Measurements from ENCODE around the gene ANKS1A. TPM values are rescaled to one million over a fixed set of nuclear protein-coding genes. Genes with fewer than 3 reads are reported as not detected.

Gene ANKS1A
- polyA plus RNA-seq, 2 of the 4 experiments (the other 2 are of a cell fraction), result 3.6 to 5.9 TPM

DNA sequence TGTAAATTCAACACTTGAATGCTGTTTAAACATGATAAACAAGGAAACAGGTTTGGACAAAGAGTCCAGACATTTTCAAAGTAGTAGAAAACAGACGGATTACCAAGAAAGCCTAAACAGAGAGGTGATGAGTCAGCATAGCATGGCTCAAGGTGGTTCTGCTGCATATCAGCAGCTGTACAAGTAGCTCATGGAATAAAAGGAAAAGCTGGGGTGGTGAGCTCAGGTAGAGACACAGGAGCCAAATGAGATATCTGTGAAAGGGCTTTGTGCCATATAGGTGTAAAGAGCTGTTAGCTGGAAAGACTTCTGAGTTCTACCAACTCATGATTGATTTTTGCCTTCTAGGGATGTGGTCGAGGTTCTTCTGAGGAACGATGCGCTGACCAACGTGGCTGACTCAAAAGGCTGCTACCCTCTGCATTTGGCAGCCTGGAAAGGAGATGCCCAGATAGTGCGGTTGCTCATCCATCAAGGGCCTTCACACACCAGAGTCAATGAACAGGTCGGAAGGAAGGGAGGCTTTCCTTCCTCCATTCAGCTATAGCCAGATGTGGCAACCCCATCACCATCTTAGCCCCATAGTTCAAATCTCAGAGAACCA is 80.7 kb downstream of the ANKS1A start:
- Histone ChIP-seq H3K4me2 (no peak overlapping the region), H3K4me3 (no peak overlapping the region), H3K27ac (no peak overlapping the region), H3K4me1 (no peaks in the 10 kb centered on the region), H3K9me3 (no peaks in the 10 kb centered on the region)
- ATAC-seq (no peak), DNase-seq (ENCODE audit: low read depth in 1 of 2, low spot score in 1 of 2) (no peak), FAIRE-seq (no peak)
- WGBS (ENCODE audit: missing lambda C conversion rate), result 95% methylated on average over 7 of the region's 7 CpGs
- CTCF ChIA-PET, result interaction anchor here (1.3 to 1.5 kb wide), 2 partner anchors 17 kb away, joined by 5 to 6 read pairs; no protein-coding TSS in a partner anchor
- TF ChIP-seq HOXB13 (CRISPR knock-in tag; IDR thresholded peaks at IDR 0.05; ENCODE audit: low read depth) (no peak), MAFK (IDR thresholded peaks at IDR 0.05; ENCODE audit: partially characterized antibody) (peak; percentile 65), PHF8 (IDR thresholded peaks at IDR 0.05; ENCODE audit: borderline replicate concordance, low read depth) (no peak)
- POLR2A ChIA-PET, result no interaction called here

DNA sequence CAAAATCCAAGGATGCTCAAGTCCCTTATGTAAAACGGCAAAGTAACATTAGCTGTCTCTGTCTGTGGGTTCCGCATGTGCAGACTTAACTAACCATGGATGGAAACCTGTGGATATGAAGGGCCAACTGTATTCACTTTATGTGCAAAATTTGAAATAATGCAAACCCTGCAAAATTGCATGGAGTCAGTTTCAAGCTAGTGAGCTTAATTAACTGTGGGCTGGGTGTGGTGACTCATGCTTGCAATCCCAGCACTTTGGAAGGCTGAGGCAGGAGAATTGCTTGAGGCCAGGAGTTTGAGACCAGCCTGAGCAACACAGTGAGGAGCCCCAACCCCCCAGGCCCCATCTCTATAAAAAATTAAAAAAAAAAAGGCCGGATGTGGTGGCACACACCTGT is 81.4 kb downstream of the ANKS1A start:
- 88% methylated on average over 3 of the region's 3 CpGs for WGBS (ENCODE audit: missing lambda C conversion rate)
- Histone ChIP-seq H3K4me2 (no peak overlapping the region), H3K4me1 (no peaks in the 10 kb centered on the region), H3K9me3 (no peaks in the 10 kb centered on the region), H3K27ac (no peak overlapping the region), H3K4me3 (no peak overlapping the region)
- no peak for TF ChIP-seq RFX5 (IDR thresholded peaks at IDR 0.05)
- TF ChIP-seq, protein P1, sequence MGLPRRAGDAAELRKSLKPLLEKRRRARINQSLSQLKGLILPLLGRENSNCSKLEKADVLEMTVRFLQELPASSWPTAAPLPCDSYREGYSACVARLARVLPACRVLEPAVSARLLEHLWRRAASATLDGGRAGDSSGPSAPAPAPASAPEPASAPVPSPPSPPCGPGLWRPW (IDR thresholded peaks at IDR 0.05), result no peak
- no peak for TF ChIP-seq SMC3 (IDR thresholded peaks at IDR 0.05)
- TF ChIP-seq, protein P2, sequence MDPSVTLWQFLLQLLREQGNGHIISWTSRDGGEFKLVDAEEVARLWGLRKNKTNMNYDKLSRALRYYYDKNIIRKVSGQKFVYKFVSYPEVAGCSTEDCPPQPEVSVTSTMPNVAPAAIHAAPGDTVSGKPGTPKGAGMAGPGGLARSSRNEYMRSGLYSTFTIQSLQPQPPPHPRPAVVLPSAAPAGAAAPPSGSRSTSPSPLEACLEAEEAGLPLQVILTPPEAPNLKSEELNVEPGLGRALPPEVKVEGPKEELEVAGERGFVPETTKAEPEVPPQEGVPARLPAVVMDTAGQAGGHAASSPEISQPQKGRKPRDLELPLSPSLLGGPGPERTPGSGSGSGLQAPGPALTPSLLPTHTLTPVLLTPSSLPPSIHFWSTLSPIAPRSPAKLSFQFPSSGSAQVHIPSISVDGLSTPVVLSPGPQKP (IDR thresholded peaks at IDR 0.05; ENCODE audit: low read depth, low read length), result no peak
- no peak for TF ChIP-seq KDM5A (IDR thresholded peaks at IDR 0.05)
- no peak for TF ChIP-seq ZNF302 (CRISPR knock-in tag; IDR thresholded peaks at IDR 0.05)
- TF ChIP-seq HOXA7 (CRISPR knock-in tag; IDR thresholded peaks at IDR 0.05), result no peak
- TF ChIP-seq, protein P3, sequence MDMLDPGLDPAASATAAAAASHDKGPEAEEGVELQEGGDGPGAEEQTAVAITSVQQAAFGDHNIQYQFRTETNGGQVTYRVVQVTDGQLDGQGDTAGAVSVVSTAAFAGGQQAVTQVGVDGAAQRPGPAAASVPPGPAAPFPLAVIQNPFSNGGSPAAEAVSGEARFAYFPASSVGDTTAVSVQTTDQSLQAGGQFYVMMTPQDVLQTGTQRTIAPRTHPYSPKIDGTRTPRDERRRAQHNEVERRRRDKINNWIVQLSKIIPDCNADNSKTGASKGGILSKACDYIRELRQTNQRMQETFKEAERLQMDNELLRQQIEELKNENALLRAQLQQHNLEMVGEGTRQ (IDR thresholded peaks at IDR 0.05), result no peak
- ChIA-PET CTCF (interaction anchor here (0.6 to 1.5 kb wide), 2 partner anchors 16 to 21 kb away, joined by 3 to 6 read pairs; no protein-coding TSS in a partner anchor), POLR2A (no interaction called here)
- DNase-seq (ENCODE audit: low read depth in 1 of 2, low spot score in 1 of 2), result no peak
- ATAC-seq, result no peak
- FAIRE-seq, result no peak

DNA sequence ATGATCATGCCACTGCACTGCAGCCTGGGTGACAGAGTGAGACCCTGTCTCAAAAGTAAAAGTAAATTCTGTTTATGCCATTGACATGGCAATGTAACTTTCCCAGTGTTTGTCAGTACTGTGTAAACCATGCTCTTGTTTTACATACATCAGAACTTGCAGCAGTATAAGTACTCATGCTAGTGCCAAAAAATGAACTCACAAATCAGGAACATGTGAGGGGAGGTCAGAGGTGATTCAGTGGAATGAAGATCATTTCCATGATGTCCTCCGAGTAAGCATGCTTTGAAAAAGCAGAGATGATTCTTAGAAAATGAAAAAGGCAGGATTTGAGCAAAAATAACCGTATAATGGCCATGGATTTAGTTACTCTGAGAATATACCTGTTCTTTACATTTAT is 81.9 kb downstream of the ANKS1A start:
- Histone ChIP-seq H3K4me2 (no peak overlapping the region), H3K4me1 (no peaks in the 10 kb centered on the region), H3K9me3 (no peaks in the 10 kb centered on the region), H3K4me3 (no peak overlapping the region), H3K27ac (no peak overlapping the region)
- no peak for TF ChIP-seq PHF8 (IDR thresholded peaks at IDR 0.05; ENCODE audit: borderline replicate concordance, low read depth)
- TF ChIP-seq EHF (CRISPR knock-in tag; IDR thresholded peaks at IDR 0.05), result no peak
- TF ChIP-seq ZFP36 (IDR thresholded peaks at IDR 0.05; ENCODE audit: borderline replicate concordance, partially characterized antibody), result no peak
- no peak for TF ChIP-seq HOXA7 (CRISPR knock-in tag; IDR thresholded peaks at IDR 0.05)
- no peak for TF ChIP-seq CHD4 (IDR thresholded peaks at IDR 0.05; ENCODE audit: borderline replicate concordance)
- TF ChIP-seq, protein P4, sequence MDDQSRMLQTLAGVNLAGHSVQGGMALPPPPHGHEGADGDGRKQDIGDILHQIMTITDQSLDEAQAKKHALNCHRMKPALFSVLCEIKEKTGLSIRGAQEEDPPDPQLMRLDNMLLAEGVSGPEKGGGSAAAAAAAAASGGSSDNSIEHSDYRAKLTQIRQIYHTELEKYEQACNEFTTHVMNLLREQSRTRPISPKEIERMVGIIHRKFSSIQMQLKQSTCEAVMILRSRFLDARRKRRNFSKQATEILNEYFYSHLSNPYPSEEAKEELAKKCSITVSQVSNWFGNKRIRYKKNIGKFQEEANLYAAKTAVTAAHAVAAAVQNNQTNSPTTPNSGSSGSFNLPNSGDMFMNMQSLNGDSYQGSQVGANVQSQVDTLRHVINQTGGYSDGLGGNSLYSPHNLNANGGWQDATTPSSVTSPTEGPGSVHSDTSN (IDR thresholded peaks at IDR 0.05), result no peak
- TF ChIP-seq NFE2L2 (conservative IDR thresholded peaks at IDR 0.05; ENCODE audit: low read length), result no peak
- TF ChIP-seq, protein P3 (IDR thresholded peaks at IDR 0.05), result no peak
- TF ChIP-seq, protein P5, sequence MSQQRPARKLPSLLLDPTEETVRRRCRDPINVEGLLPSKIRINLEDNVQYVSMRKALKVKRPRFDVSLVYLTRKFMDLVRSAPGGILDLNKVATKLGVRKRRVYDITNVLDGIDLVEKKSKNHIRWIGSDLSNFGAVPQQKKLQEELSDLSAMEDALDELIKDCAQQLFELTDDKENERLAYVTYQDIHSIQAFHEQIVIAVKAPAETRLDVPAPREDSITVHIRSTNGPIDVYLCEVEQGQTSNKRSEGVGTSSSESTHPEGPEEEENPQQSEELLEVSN (IDR thresholded peaks at IDR 0.05; ENCODE audit: borderline replicate concordance, low read depth), result no peak
- no peak for TF ChIP-seq GATA3 (IDR thresholded peaks at IDR 0.05; ENCODE audit: borderline replicate concordance)
- TF ChIP-seq CBX2 (IDR thresholded peaks at IDR 0.05; ENCODE audit: borderline replicate concordance, low read depth), result no peak
- no peak for TF ChIP-seq HOXB5 (CRISPR knock-in tag; IDR thresholded peaks at IDR 0.05)
- no peak for TF ChIP-seq HEYL (CRISPR knock-in tag; IDR thresholded peaks at IDR 0.05)
- no peak for TF ChIP-seq BHLHE40 (IDR thresholded peaks at IDR 0.05; ENCODE audit: low read depth, low read length)
- no peak for TF ChIP-seq KDM5A (IDR thresholded peaks at IDR 0.05)
- no peak for TF ChIP-seq ZNF302 (CRISPR knock-in tag; IDR thresholded peaks at IDR 0.05)
- TF ChIP-seq NR3C1 (IDR thresholded peaks at IDR 0.05), result no peak
- TF ChIP-seq CEBPB (IDR thresholded peaks at IDR 0.05), result no peak
- FAIRE-seq, result no peak
- ATAC-seq, result no peak
- WGBS (ENCODE audit: missing lambda C conversion rate), result 95% methylated on average over 2 of the region's 2 CpGs
- ChIA-PET POLR2A (no interaction called here), CTCF (interaction anchor here (0.6 to 1.5 kb wide), 2 partner anchors 15 to 22 kb away, joined by 3 to 6 read pairs; no protein-coding TSS in a partner anchor)
- DNase-seq (ENCODE audit: low read depth in 1 of 2, low spot score in 1 of 2), result no peak

Measured in A549 (cell line).